ENCODE results near the gene ACP2.

GRCh38 chr11:47282462-47282861, 33.8 kb upstream of the ACP2 start:
- no peak for TF ChIP-seq CTCF (IDR thresholded peaks at IDR 0.05)
- no peak for TF ChIP-seq POLR2A (IDR thresholded peaks at IDR 0.05)
